Measurements from ENCODE around the gene PRSS12. TPM values are rescaled to one million over a fixed set of nuclear protein-coding genes. Genes with fewer than 3 reads are reported as not detected.
"Not testable (repeated sequence)": the region's sequence is repeated elsewhere in the genome, so short reads cannot be mapped to it uniquely, and the experiment has no call there.

PRSS12 gene
- polyA plus RNA-seq (2013, experiment 1 of 2), result 2.9 TPM
- 3.2 TPM for polyA plus RNA-seq (2013, experiment 2 of 2)

DNA sequence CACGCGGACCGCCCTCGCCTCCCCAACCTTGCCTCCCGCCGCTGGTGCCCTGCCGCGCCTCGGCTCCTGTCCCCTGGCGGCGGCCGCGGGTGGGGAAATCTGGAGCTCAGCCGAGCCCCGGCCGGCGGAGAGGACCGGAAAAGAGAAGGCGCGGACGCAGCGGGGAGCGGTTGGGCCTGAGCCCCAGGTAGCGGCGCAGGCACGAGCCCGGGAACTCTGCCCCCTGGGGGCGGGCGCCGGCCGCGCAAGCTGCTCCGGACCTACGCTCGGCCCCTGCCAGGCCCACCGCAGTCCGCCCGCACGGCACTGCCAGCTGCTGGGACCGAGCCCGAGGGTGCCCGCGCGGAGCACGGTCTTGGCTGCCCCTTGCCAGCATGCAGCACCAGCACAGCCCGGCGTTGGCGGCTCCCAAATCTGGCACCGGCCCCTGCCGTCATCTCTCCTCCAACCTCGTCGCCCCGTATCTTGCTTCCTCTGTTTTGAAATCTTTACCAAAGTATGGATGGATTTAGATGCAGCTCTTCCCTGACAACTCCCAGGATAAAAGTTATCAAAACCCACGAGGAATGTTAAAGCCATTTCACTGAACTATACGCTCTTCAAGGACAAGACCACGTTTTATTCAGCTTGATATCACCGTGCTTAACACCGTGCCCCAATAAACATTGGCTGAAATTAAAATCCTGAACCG, at the start of gene PRSS12:
Gene PRSS12 (minus strand): TSS at position 161 of the 691 bp plus-strand sequence. CDS start 283 bp downstream, outside the sequence.
- Histone ChIP-seq H3K79me1 (ENCODE audit: low read length) (no peaks in the 10 kb centered on the region), H3K79me2 (ENCODE audit: control insufficient read depth, insufficient read depth, low read length) (no peaks in the 10 kb centered on the region), H3K36me3 (ENCODE audit: control insufficient read depth, insufficient read depth, low read length) (no peaks in the 10 kb centered on the region), H3K4me3 (ENCODE audit: low read length) (peak within 1 kb of the TSS; percentile 27), H3K18ac (ENCODE audit: low read length) (peak within 1 kb of the TSS; percentile 42), H4K8ac (ENCODE audit: low read depth, low read length) (no peak within 1 kb of the TSS), H3K56ac (ENCODE audit: low read length) (peak within 1 kb of the TSS; percentile 80), H3K23ac (ENCODE audit: low read length) (peak within 1 kb of the TSS; percentile 34), H2BK120ac (ENCODE audit: low read depth, low read length) (peak within 1 kb of the TSS; percentile 33), H4K5ac (ENCODE audit: low read length) (no peak within 1 kb of the TSS), H3K27ac (ENCODE audit: low read depth, low read length) (no peak within 1 kb of the TSS), H3K4me2 (ENCODE audit: low read length) (peak within 1 kb of the TSS; percentile 83), H3K27me3 (ENCODE audit: insufficient read depth, low read length, poor library complexity) (no peaks in the 10 kb centered on the region), H3K4me1 (ENCODE audit: control insufficient read depth, low read depth, low read length) (no peaks in the 10 kb centered on the region), H3K9ac (ENCODE audit: low read length) (peak within 1 kb of the TSS; percentile 65), H2AK5ac (ENCODE audit: low read length) (no peak within 1 kb of the TSS), H2BK15ac (replicated peaks; ENCODE audit: low read depth) (no peak within 1 kb of the TSS), H3K4ac (ENCODE audit: low read depth, low read length) (no peak within 1 kb of the TSS), H2BK5ac (ENCODE audit: low read length) (no peak within 1 kb of the TSS)
- WGBS (ENCODE audit: extremely low coverage, insufficient coverage, low lambda C conversion rate), result no CpG with 5 or more reads among the region's 59 CpGs
- DNase-seq, result peak; percentile 89

GRCh38 chr4:118400356-118400755, 47.6 kb upstream of the PRSS12 start:
- Histone ChIP-seq H3K23ac (ENCODE audit: low read length) (no peak overlapping the region), H2AK5ac (ENCODE audit: low read length) (no peak overlapping the region), H2BK15ac (replicated peaks; ENCODE audit: low read depth) (no peak overlapping the region), H3K18ac (ENCODE audit: low read length) (no peak overlapping the region), H3K9ac (ENCODE audit: low read length) (no peak overlapping the region), H2BK120ac (ENCODE audit: low read depth, low read length) (no peak overlapping the region), H3K56ac (ENCODE audit: low read length) (no peak overlapping the region), H4K8ac (ENCODE audit: low read depth, low read length) (no peak overlapping the region), H4K5ac (ENCODE audit: low read length) (no peak overlapping the region), H3K27ac (ENCODE audit: low read depth, low read length) (no peak overlapping the region), H2BK5ac (ENCODE audit: low read length) (no peak overlapping the region), H3K36me3 (ENCODE audit: control insufficient read depth, insufficient read depth, low read length) (no peaks in the 10 kb centered on the region), H3K4me2 (ENCODE audit: low read length) (no peak overlapping the region), H3K4me3 (ENCODE audit: low read length) (no peak overlapping the region), H3K4me1 (ENCODE audit: control insufficient read depth, low read depth, low read length) (no peaks in the 10 kb centered on the region), H3K79me2 (ENCODE audit: control insufficient read depth, insufficient read depth, low read length) (no peaks in the 10 kb centered on the region), H3K4ac (ENCODE audit: low read depth, low read length) (no peak overlapping the region), H3K27me3 (ENCODE audit: insufficient read depth, low read length, poor library complexity) (no peaks in the 10 kb centered on the region), H3K79me1 (ENCODE audit: low read length) (no peaks in the 10 kb centered on the region)
- DNase-seq, result no peak
- no CpG with 5 or more reads among the region's 3 CpGs for WGBS (ENCODE audit: extremely low coverage, insufficient coverage, low lambda C conversion rate)

DNA sequence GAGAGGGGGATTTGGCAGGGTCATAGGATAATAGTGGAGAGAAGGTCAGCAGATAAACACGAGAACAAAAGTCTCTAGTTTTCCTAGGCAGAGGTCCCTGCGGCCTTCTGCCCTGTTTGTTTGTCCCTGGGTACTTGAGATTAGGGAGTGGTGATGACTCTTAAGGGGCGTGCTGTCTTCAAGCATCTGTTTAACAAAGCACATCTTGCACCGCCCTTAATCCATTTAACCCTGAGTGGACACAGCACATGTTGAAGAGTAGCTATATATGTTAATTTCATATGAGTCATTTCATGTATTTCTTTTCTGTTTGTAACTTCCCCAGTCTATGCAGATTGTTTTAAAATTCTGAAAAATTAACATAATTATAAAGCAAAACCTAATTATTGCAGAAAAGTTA, 47.1 kb upstream of the PRSS12 start:
- H4K8ac ChIP-seq (ENCODE audit: low read depth, low read length); H2BK15ac ChIP-seq (replicated peaks; ENCODE audit: low read depth); H3K27me3 ChIP-seq (ENCODE audit: insufficient read depth, low read length, poor library complexity); H2AK5ac ChIP-seq (ENCODE audit: low read length); H2BK5ac ChIP-seq (ENCODE audit: low read length); H3K79me2 ChIP-seq (ENCODE audit: control insufficient read depth, insufficient read depth, low read length); H3K9ac ChIP-seq (ENCODE audit: low read length); H3K4me1 ChIP-seq (ENCODE audit: control insufficient read depth, low read depth, low read length); H3K27ac ChIP-seq (ENCODE audit: low read depth, low read length); H3K36me3 ChIP-seq (ENCODE audit: control insufficient read depth, insufficient read depth, low read length); H3K4me2 ChIP-seq (ENCODE audit: low read length); H3K56ac ChIP-seq (ENCODE audit: low read length); H3K4me3 ChIP-seq (ENCODE audit: low read length); H2BK120ac ChIP-seq (ENCODE audit: low read depth, low read length); H4K5ac ChIP-seq (ENCODE audit: low read length); H3K4ac ChIP-seq (ENCODE audit: low read depth, low read length); H3K18ac ChIP-seq (ENCODE audit: low read length); H3K79me1 ChIP-seq (ENCODE audit: low read length); H3K23ac ChIP-seq (ENCODE audit: low read length): not testable (repeated sequence)
- no CpG with 5 or more reads among the region's 4 CpGs for WGBS (ENCODE audit: extremely low coverage, insufficient coverage, low lambda C conversion rate)
- DNase-seq, result peak; percentile 42

DNA sequence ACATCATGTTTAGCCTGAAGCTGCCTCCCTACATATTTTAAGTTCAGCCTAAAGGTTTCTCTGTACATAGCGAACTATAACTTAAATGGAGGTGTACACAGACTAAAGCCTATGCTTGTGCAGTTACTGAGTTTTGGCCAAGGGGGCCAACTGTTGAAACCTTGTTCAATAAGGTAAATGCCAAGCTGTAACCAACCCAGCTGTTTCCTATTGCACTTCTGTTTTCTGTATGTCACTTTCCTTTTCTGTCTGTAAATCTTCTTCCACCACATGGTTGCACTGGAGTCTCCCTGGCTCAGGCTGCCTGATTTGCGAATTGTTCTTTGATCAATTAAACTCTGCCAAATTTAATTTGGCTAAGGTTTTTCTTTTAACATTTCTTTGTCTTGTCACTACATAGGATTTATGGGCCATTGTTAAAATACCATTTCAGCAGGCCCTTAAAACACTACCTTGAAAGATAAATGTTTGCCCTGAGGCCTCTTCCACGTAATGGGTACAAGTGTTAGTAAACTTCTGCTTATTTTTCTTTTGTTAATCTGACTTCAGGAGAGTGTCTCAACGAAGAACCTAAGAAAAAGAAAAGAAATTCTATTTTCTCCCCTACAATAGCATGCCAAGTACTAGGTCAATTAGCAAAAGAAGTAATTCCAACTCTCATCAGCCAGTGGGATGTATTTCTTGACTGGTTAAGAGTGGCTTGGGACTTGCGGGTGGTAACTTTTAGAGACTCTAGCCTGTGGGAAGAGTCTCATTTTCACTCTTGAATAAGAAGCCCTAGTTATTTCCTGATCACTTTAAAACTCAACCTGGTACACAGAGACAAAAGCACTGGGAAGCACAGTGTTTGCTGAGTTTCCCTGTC, 45.7 kb upstream of the PRSS12 start:
- no peak for DNase-seq
- Histone ChIP-seq H2BK5ac (ENCODE audit: low read length) (no peak overlapping the region), H3K4me3 (ENCODE audit: low read length) (no peak overlapping the region), H3K4ac (ENCODE audit: low read depth, low read length) (no peak overlapping the region), H4K5ac (ENCODE audit: low read length) (no peak overlapping the region), H3K36me3 (ENCODE audit: control insufficient read depth, insufficient read depth, low read length) (no peaks in the 10 kb centered on the region), H3K4me2 (ENCODE audit: low read length) (no peak overlapping the region), H3K4me1 (ENCODE audit: control insufficient read depth, low read depth, low read length) (no peaks in the 10 kb centered on the region), H3K23ac (ENCODE audit: low read length) (no peak overlapping the region), H3K79me2 (ENCODE audit: control insufficient read depth, insufficient read depth, low read length) (no peaks in the 10 kb centered on the region), H3K56ac (ENCODE audit: low read length) (no peak overlapping the region), H3K27ac (ENCODE audit: low read depth, low read length) (no peak overlapping the region), H2AK5ac (ENCODE audit: low read length) (no peak overlapping the region), H2BK120ac (ENCODE audit: low read depth, low read length) (peak overlapping the region; percentile 54), H3K79me1 (ENCODE audit: low read length) (no peaks in the 10 kb centered on the region), H3K18ac (ENCODE audit: low read length) (no peak overlapping the region), H4K8ac (ENCODE audit: low read depth, low read length) (no peak overlapping the region), H2BK15ac (replicated peaks; ENCODE audit: low read depth) (no peak overlapping the region), H3K27me3 (ENCODE audit: insufficient read depth, low read length, poor library complexity) (no peaks in the 10 kb centered on the region), H3K9ac (ENCODE audit: low read length) (no peak overlapping the region)
- WGBS (ENCODE audit: extremely low coverage, insufficient coverage, low lambda C conversion rate), result no CpG with 5 or more reads among the region's 5 CpGs

DNA sequence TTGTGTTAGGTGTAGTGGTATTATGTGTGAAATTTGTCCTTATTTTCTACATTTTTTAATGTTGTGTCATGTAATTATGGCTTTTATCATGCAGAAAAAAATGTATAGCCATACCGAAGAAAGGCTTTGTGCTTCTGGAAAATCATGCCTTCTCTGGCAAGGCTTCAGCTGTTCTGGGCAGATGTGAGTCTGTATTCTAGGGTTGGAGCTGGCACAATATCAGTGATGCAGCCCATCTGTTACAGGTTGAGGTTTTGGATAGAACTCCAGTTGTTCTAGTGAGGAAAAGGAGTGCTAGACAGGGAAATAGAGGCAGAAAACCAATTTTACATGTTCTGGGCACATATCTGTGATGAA, 44.8 kb upstream of the PRSS12 start:
- Histone ChIP-seq H3K56ac (ENCODE audit: low read length) (no peak overlapping the region), H3K4me2 (ENCODE audit: low read length) (no peak overlapping the region), H3K36me3 (ENCODE audit: control insufficient read depth, insufficient read depth, low read length) (no peaks in the 10 kb centered on the region), H3K27ac (ENCODE audit: low read depth, low read length) (no peak overlapping the region), H2BK5ac (ENCODE audit: low read length) (no peak overlapping the region), H3K79me2 (ENCODE audit: control insufficient read depth, insufficient read depth, low read length) (no peaks in the 10 kb centered on the region), H4K8ac (ENCODE audit: low read depth, low read length) (no peak overlapping the region), H3K4ac (ENCODE audit: low read depth, low read length) (no peak overlapping the region), H3K18ac (ENCODE audit: low read length) (peak overlapping the region; percentile 75), H4K5ac (ENCODE audit: low read length) (no peak overlapping the region), H3K79me1 (ENCODE audit: low read length) (no peaks in the 10 kb centered on the region), H2BK120ac (ENCODE audit: low read depth, low read length) (no peak overlapping the region), H3K23ac (ENCODE audit: low read length) (no peak overlapping the region), H2BK15ac (replicated peaks; ENCODE audit: low read depth) (no peak overlapping the region), H2AK5ac (ENCODE audit: low read length) (no peak overlapping the region), H3K9ac (ENCODE audit: low read length) (no peak overlapping the region), H3K4me1 (ENCODE audit: control insufficient read depth, low read depth, low read length) (no peaks in the 10 kb centered on the region), H3K4me3 (ENCODE audit: low read length) (no peak overlapping the region), H3K27me3 (ENCODE audit: insufficient read depth, low read length, poor library complexity) (no peaks in the 10 kb centered on the region)
- WGBS (ENCODE audit: extremely low coverage, insufficient coverage, low lambda C conversion rate), result no CpG with 5 or more reads among the region's 1 CpG
- DNase-seq, result no peak
